Vagina (tissue), 2 donors: ENCODE data around the gene GDPGP1. TPM values are rescaled to one million over a fixed set of nuclear protein-coding genes. Genes with fewer than 3 reads are reported as not detected.
"Not testable (repeated sequence)": the region's sequence is repeated elsewhere in the genome, so short reads cannot be mapped to it uniquely, and the experiment has no call there.

ENCODE experiments used
- DNase-seq, 2 donors: peaks; one replicate each; pipeline ENCODE4 v3.0.0-alpha.2; 2017; ENCODE audit errors: extremely low spot score in 2 of 2
- H3K27ac ChIP-seq: fragments of 200-600 bp; sonication (generic); one replicate; pipeline ENCODE4 v1.5.1; 2019
- H3K27me3 ChIP-seq: fragments of 200-600 bp; sonication (generic); one replicate; pipeline ENCODE4 v1.5.1; 2019
- H3K36me3 ChIP-seq, 2 donors: fragments of 200-600 bp; sonication (generic); one replicate each; pipeline ENCODE4 v1.5.1; 2017 to 2019
- H3K4me1 ChIP-seq: fragments of 200-600 bp; sonication (generic); one replicate; pipeline ENCODE4 v1.5.1; 2019
- H3K4me3 ChIP-seq, 2 donors: fragments of 200-600 bp; sonication (generic); 1 replicate in 1 of 2; 2 replicates in 1 of 2; pipeline ENCODE4 v1.5.1; 2016 to 2019
- H3K9me3 ChIP-seq: fragments of 200-600 bp; sonication (generic); one replicate; pipeline ENCODE4 v1.5.1; 2019
- CTCF ChIP-seq, 3 experiments: fragments of 450-650 bp in 2 of 3; fragments of 200-600 bp in 1 of 3; sonication (generic) in 1 of 3; IDR thresholded peaks; one replicate each; pipeline ENCODE4 v1.5.1; 2017 to 2019; ENCODE audit warnings: antibody characterized with exemption in 3 of 3, mild to moderate bottlenecking in 2 of 3, moderate library complexity in 2 of 3
- POLR2A ChIP-seq, 2 donors: fragments of 450-650 bp; IDR thresholded peaks; one replicate each; pipeline ENCODE4 v1.6.1; 2017; ENCODE audit warnings: antibody characterized with exemption in 2 of 2, mild to moderate bottlenecking in 2 of 2, moderate library complexity in 2 of 2
- POLR2AphosphoS5 ChIP-seq, 2 donors: sonication (generic); formaldehyde crosslinking; IDR thresholded peaks; one replicate each; pipeline ENCODE4 v1.9.0; 2017; ENCODE audit warnings: antibody characterized with exemption in 2 of 2, mild to moderate bottlenecking in 2 of 2, low read depth in 1 of 2; ENCODE audit not compliant: insufficient read depth in 1 of 2
- intact Hi-C: fragments of 100-400 bp; cut with DNase I; formaldehyde crosslinking; loops from one replicate; pipeline ENCODE4 v1.15.1; 2023
- total RNA-seq: library from RNA; depleted of rRNA; stranded (reverse); fragments of >200 nt; gene quantifications from one replicate; pipeline ENCODE4 v1.2.3, GENCODE V29; 2016

Gene GDPGP1
- total RNA-seq, 1 donor from 2014 or later = 4.9 TPM

GRCh38 chr15:90286678-90287077 is 52.7 kb downstream of the GDPGP1 start:
- intact Hi-C loops = no loop called here
- no peak for TF ChIP-seq POLR2A (IDR thresholded peaks at IDR 0.05)
- no peak for TF ChIP-seq POLR2AphosphoS5 (IDR thresholded peaks at IDR 0.05; ENCODE audit: insufficient read depth in 1 of 2, low read depth in 1 of 2)
- TF ChIP-seq CTCF (IDR thresholded peaks at IDR 0.05) = no peak
- Histone ChIP-seq H3K36me3 (no peaks in the 10 kb centered on the region), H3K27me3 (no peaks in the 10 kb centered on the region), H3K27ac (no peak overlapping the region), H3K4me1 (peaks cover 16% of the 10 kb centered on the region), H3K4me3 (no peak overlapping the region), H3K9me3 (no peaks in the 10 kb centered on the region)
- no peak for DNase-seq

- H3K4me3 ChIP-seq = no peak overlapping the region
- no peak for DNase-seq
- TF ChIP-seq CTCF (IDR thresholded peaks at IDR 0.05) (no peak), POLR2AphosphoS5 (IDR thresholded peaks at IDR 0.05; ENCODE audit: insufficient read depth in 1 of 2, low read depth in 1 of 2) (no peak), POLR2A (IDR thresholded peaks at IDR 0.05) (no peak)
- H3K27ac ChIP-seq = peak overlapping the region; percentile 38
- intact Hi-C loops = no loop called here
- H3K36me3 ChIP-seq = no peaks in the 10 kb centered on the region
- H3K27me3 ChIP-seq = no peaks in the 10 kb centered on the region
- no peaks in the 10 kb centered on the region for H3K9me3 ChIP-seq
- peaks cover 16% of the 10 kb centered on the region for H3K4me1 ChIP-seq
Observed at GRCh38 chr15:90287101-90287500, 53.1 kb downstream of the GDPGP1 start.

- H3K27ac ChIP-seq = peak overlapping the region; percentile 38
- H3K36me3 ChIP-seq = no peaks in the 10 kb centered on the region
- intact Hi-C loops = no loop called here
- TF ChIP-seq POLR2A (IDR thresholded peaks at IDR 0.05) = no peak
- H3K27me3 ChIP-seq = no peaks in the 10 kb centered on the region
- peaks cover 16% of the 10 kb centered on the region for H3K4me1 ChIP-seq
- H3K4me3 ChIP-seq = no peak overlapping the region
- no peak for DNase-seq
- H3K9me3 ChIP-seq = no peaks in the 10 kb centered on the region
Observed at GRCh38 chr15:90287946-90288345, 53.9 kb downstream of the GDPGP1 start.

GRCh38 chr15:90291679-90292356 is 57.8 kb downstream of the GDPGP1 start:
- intact Hi-C loops = no loop called here
- H3K9me3 ChIP-seq = no peaks in the 10 kb centered on the region
- H3K36me3 ChIP-seq = no peaks in the 10 kb centered on the region
- TF ChIP-seq CTCF (IDR thresholded peaks at IDR 0.05) (no peak), POLR2AphosphoS5 (IDR thresholded peaks at IDR 0.05; ENCODE audit: insufficient read depth in 1 of 2, low read depth in 1 of 2) (no peak), POLR2A (IDR thresholded peaks at IDR 0.05) (no peak)
- peaks cover 8% of the 10 kb centered on the region for H3K4me1 ChIP-seq
- H3K27me3 ChIP-seq = no peaks in the 10 kb centered on the region
- no peak for DNase-seq
- no peak overlapping the region for H3K27ac ChIP-seq
- no peak overlapping the region for H3K4me3 ChIP-seq

- TF ChIP-seq CTCF (IDR thresholded peaks at IDR 0.05) = peak in 2 of 3 experiments; percentile 60 to 83
- not testable (repeated sequence) for H3K27ac ChIP-seq, DNase-seq
Observed at GRCh38 chr15:90293040-90293810, 59.2 kb downstream of the GDPGP1 start.

More at GRCh38 chr15:90293040-90293810, 59.2 kb downstream of the GDPGP1 start:
- H3K4me1 ChIP-seq, H3K9me3 ChIP-seq, H3K4me3 ChIP-seq, H3K27me3 ChIP-seq, intact Hi-C loops, H3K36me3 ChIP-seq: not testable (repeated sequence)
